Activated T-helper 1 cell treated with anti-CD3 and anti-CD28 coated beads, Interleukin-2, amount 50 U/mL, for 16 hours (primary cell): Measurements from ENCODE around the gene RNF31.

Experiments
- DNase-seq, 2 donors: peaks; one replicate each; pipeline ENCODE4 v3.0.0-alpha.2; 2020; ENCODE audit warnings: low read depth in 1 of 2, low spot score in 1 of 2

The RNF31 gene

DNA sequence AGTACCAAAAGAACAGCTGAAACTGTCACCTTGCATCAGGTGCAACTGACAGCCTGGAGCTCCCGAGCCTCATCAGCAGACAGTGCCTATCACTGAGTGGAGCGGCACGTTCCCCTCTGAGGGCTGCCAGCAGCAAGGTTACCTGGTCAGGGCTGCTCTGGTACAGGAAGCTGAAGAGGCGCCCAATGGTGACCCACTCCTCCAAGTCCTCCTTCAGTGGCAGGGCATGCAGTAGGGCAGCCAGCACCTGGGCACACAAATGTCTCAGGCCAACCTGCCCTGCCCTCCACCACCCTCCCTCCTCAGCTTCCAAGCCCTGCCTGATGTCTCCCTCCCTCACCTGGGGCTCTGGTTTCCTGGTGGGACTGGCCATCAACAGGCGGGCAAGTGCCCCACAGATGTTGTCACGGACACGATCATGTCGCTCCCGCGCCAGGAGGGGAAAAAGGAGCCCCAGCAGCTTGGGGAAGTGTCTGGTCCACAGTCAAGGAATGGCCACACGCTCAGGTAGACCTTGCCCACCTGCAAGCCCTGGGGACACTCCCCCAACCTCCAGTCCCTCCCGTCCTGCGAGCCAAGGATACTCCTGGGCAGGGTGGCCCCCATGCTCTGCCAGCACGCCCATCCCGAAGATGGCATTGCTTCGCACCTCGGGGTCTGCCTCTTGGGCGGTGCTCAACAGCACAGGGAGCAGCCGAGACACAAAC lies 34.2 kb downstream of the RNF31 start:
- no peak for DNase-seq

DNA sequence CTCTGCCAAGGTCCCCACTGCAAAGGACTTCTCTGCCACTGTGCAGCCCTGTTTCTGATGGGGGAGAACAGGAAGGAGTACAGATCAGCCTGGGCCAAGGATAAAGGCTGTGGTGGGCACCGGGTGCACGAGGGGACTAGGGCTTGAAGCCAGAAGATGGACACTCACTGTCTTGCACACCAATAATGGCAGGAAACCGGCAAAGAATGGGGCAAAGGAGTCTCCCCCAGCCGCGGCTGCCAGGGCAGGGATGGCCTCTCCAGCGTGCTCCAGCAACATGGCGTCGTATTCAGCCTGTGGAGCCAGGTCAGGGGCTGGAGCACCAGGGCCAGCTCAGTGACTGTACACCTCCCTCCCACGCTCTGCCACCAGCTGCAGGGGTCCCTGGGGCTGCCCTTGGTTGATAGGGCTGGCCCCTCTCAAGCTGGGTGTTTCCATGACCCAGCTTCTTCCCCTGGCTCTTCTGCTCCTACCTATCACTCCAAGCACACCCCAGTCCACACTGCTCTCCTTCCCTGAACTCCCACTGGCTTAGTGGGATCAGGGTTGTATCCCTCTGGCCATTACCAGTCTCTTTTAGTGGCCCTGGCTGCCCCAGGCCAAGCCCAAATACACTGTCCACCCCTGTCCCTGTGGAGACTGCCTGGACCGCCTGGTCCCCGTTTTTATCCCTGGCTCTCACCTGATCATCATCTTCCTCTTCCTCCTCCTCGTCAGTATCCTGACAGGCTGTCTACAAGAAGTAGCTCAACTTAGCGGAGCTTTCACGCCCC lies 35.0 kb downstream of the RNF31 start:
- no peak for DNase-seq

DNA sequence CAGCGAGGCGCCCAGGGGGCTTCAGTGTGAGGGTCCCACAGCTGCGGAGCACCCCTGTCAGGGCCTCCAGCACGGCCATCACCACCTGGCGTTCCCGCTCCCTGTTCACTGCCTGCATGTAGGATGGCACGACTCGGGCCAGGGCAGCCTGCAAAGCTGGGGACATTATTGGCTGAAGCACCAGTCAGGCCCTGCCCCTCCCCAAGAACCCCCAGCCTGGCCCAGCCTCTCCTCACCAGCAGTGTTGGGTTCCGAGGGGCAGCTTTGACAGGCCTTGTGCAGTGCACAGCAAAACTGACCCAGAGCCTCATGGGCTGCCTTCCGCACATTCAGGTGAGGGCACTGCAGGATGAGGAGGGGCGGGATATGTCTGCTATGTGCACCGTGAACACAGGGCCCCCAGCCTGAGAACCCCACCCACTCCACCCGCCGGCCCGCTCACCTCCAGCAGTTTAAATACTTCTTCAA lies 35.8 kb downstream of the RNF31 start:
- DNase-seq, result no peak

DNA sequence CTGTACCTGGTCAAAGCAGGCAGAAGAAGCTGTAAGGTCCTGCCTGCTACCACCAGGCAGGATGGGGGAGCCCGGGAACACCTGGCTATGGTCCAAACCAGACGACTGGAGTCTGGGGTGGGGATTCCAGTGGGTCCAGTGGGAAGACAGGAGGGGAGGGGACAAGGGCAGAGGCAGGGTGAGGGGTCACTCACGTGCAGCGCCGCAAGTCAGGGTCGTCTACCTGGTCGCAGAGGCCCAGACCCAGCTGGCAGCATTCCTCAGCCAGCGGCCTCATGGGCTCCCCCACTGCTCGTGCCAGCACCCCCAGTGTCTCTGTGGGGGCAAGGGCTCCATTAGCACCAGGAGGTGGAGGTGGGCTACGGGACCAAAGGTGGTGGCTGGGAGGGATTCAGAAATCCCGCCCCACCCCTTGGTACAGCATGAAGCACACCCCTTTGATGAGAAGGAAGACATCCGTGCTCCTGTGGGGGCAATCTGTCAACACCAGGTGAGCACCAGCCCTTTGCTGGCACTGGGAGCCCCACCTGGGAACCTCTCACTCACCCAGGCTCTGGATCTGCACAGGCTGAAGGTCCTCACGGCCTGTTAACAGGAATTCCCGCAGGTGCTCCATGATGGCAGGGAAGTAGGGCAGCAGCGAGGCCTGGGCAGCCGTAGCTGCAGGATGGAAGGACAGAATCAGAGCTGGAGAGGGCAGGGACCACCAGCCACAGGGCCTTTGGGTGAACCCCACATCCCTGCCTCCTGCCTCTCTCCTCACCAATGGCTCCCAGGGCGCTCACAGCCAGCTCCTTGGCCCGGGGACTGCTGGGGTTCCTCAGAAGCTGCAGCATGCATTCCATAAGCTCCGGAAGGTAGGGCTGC lies 37.0 kb downstream of the RNF31 start:
- DNase-seq, result no peak

DNA sequence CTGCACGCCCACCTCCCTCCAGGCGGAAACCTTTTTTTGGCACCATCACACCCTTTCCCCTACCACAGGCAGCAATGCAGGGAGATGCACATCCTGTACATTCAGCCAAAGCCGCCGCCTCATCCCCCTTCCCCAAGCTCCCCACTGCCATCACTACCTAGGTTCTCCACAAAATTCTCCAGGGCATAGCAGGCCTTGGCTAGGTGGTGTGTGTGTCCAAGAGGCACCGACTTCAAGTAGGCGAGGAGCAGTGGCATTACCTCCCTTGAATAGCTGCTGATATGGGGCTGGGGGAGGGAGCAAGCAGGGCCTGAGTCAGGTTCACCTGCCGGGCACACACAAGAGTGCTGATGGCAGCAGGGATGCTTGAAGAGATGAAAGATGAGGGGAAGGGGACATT lies 37.7 kb downstream of the RNF31 start:
- DNase-seq, result no peak

DNA sequence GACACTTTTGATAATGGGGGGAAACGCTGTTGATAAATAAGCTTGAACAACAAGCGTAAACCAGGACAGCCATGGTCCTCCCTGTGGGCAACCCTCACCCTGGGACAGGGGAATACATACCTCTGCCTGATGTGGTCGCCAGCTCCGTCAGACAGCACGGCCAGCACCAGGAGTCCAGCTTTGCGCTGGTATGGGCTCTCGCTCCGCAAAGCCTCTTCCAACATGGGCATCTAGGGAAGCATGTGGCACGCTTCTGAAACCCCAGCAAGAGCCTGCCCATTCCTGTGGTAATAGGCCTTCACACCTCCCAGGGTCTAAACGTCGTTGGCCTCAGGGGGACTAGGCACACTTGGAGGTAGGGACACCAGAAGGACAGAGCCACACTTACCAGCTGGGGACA lies 38.4 kb downstream of the RNF31 start:
- no peak for DNase-seq

DNA sequence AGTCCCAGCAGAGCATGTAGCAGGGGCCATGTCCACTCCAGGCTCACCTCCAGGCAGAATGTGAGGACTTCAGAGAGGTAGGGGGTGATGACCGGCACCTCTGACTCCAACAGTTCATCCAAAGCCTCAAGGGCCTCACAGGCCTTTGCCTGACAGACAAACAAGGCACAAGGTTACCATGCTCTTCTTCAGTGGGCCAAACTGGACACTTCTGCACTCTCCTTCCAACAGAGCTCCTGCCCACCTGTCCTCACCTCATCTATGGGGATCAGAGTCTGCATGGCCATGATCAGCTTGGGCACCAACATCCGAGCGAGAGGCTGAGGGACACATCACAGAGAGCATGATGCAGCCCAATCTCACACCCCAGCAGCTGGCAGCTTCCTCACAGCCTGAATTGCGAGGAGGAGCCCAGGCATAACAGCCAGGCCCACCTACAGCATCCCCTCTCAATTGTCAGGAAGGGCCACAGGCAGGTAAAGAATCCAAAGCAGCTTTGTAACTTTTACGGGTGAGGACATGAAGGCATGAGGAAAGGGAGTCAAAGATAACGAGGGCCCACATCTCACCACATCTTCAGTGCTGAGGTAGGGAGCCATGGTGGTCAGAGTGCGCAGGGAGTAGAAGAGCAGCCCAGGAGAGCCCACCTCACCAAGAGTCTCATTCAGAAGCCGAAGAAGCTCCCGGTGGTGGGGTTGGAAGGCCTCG lies 39.7 kb downstream of the RNF31 start:
- DNase-seq, result no peak

DNA sequence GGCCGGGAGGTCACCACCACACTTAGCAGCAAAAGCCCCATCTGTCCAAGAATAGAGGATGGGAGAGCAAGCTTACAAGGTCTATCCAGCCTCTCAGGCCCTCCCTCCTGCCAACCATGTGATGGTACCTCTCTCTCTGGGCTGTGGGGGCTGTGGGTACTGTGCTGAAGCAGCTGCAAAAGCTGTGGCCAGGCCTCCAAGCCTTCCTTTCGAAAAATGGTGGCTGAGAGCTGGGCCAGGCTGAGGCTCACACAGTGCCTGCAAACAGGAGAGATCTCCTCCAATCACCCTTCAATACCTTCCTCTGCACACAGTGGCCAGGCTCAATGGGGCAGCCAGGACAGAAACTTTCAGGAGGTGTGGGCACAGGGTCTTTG lies 40.2 kb downstream of the RNF31 start:
- DNase-seq, result no peak

DNA sequence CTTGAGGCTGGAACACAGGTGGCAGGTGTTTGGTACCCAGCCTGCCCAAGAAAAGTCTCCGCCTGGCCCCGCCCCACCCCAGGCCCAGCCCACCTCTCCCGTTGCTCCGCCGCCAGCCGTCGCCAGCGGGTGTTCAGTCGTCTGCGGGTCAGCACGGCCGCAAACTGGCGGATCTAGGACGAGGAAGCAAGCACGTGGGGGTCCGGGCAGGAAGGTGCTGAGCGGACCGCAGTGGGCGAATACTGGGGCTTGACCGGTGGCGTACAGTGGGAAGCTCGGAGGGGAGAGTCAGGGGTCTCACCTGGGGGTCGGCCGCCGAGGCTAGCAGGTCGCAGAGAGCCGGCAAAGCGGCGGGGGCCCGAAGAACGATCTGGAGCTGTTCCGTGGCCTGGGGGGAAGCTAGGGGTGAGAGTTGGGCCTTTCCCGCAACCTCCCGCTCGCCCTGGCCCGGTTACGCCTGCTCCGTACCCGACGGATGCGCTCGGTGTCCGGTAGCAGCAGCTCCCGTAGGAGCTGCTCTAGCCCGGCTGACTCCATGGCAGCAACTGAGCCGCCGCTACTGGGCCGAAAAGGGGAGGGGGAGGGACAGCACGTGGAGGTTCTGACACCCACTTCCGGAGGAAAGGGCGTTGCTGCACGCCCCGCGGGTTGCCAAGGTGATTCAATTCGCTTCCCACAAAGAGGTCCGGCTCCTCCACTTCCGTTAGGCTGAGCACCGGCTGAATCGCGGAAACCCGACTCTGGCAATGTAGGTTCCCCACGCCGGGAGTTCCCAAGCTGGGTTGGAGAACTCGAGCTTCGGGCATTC lies 41.2 kb downstream of the RNF31 start, which contains the start of gene IPO4:
Gene IPO4, minus strand, starts transcription at position 566 of the 808 bp plus-strand sequence. Its CDS starts 29 bp downstream, at position 537.
- DNase-seq, result peak; percentile 92

DNA sequence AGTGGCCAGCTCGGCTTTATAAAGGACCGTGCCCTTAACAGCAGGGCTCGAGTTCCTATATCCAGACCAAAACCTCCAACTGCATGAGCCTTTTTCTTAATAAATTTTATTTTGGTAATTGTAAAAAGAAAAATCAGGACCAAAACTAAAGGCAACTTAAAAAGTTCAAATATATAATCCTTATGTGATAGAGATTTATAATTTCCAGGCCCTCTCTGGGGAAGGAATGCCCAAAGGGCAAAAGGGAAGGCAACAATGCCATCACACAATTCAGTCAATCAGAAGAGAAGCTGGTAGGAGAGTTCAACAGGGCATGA lies 41.7 kb downstream of the RNF31 start:
- DNase-seq, result no peak

DNA sequence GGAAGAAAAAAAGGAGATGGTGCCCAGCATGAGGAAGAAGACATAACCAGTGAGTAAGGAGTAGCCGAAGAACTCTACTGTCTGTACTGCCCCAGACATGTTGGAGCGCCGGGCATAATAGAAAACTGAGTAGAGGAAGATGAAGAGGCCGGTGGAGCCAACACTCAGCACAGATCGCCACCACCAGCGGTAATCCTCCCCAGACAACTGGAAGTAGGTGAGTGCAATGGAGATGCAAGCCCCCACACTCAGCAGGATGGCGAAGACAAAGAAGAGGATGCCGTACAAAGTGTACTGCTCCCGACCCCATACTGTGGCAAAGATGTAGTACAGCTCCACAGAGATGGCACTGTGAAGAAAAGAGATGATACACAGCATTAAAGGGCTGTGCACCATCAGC lies 42.2 kb downstream of the RNF31 start:
- no peak for DNase-seq

DNA sequence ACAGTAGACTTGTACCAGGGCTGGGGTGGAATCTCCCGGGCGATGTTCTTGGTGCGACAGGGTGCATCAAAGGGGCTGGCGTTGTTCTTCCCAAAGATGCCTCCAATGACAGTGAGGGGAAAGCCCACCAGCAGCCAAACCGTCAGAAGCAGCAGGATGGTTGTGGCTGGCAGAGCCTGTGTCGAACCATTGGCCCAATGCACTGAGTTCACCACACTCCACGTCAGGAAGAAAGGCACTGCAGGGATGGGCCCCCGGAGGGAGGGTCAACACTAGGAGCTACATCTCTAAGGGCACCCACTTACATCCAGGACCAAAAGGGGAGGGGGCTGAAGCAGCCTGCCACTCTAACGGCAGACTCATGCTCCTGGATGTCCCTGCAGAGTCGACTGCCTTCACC lies 43.1 kb downstream of the RNF31 start:
- no peak for DNase-seq

DNA sequence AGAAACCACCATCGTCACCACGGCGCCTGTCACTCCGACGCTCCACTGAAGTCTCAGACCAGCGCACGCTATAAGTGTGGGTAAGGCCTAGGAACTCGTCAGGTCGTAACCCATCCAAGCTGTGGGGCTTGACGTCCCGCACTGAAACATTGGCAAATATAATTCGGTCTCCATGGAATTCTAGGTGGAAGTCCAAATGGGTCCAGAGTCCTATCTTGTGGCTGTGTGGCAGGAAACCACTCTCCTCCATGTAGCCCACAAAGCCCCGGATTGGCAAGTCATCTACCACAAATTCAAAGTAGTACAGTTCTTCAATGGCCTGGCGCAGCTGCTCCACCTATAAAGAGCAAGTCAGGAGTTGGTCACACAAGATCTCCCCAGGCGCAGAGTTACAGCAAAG lies 45.6 kb downstream of the RNF31 start:
- DNase-seq, result no peak

DNA sequence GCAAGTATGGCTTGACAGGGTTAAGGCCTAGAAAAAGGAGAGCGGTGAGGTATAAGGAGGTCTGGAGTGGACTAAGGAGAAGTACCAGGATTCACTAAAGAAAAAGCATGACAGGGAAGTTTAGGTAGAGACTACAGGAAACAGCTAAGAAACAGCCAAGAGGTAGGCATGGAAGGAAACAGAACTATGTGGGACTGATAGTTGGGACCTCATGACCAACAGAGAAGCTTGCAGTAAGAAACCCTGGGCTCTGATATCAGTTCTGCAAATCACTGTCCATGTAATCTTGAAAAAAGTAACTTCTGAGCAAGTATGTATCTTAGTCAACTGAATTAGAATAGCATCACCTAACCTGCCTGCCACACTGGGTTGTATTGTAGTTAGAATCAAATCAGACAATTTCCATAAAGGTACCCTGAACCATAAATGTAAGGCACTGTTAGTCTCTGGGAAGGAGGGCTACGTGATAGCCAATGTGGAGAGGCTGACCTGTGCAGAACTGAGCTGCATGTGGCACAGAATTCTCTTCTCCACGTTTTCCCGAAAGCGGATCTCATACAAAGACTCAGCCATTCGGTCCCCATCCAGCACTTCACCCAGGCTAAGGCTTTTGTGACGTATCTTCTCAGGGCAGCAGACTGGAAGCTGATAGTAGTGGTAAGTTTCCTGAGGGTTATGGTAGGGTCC lies 47.0 kb downstream of the RNF31 start:
- DNase-seq, result no peak

DNA sequence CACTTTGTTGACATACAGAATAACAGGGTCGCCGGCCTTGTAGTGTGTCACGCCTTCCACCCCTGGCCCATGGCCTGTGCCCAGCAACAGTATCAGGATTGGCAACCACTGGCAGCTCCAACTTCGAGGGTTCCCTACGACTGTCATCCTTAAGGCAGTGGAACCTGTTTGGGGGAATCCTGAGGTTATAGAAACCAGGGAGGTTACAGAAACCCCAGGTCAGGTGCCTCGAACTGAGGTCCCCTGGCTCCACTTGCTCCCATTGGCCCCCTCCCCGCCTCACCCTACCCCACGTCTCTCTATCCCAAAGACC lies 47.5 kb downstream of the RNF31 start:
- no peak for DNase-seq

DNA sequence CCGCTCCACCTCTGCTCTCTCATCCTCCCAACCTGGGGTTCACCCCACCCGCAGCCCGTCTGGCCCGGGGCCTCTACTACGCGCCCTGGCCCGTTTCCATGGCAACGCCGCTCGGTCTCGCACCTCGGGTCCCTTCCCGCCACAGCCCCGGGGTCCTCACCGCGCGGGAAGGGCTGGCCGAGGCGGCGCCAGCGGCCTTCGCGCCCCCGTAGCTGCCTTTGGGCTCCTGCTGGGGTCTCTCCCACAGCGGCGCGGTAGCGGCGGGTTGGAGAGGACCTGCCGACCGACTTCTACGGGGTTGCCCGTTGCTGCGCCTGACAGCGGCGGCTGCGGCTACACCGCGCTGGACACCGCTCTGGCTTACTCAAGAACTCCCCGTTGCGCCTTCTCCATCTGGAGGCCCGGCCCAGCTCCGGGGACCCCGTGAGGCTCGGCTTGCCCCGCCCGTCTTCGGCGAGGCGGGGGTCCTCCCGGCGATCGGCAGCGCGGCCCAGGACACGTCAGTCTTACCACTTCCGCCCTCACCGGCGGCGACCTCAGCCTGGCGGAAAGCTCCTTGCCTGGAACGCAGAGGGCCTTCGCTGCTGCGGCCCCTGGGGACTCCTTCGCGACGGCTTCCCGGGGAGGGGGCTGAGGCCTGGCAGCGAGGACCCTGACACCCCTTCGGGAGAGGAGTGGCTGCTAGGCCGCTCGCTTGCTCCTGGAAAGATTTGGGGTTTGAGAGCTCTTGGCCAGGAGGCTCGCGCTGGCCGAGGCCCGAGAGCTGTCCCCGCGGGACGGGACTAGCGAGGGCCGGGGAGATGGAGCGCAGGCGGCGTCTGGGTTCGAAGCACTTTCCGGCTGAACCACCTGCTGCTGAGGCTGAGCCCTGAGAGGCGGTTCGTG lies 48.1 kb downstream of the RNF31 start, which contains the start of gene TM9SF1:
Gene TM9SF1, minus strand, starts transcription at position 256 of the 885 bp plus-strand sequence. CDS start 422 bp downstream, outside the sequence.
- peak; percentile 73 to 78 for DNase-seq

DNA sequence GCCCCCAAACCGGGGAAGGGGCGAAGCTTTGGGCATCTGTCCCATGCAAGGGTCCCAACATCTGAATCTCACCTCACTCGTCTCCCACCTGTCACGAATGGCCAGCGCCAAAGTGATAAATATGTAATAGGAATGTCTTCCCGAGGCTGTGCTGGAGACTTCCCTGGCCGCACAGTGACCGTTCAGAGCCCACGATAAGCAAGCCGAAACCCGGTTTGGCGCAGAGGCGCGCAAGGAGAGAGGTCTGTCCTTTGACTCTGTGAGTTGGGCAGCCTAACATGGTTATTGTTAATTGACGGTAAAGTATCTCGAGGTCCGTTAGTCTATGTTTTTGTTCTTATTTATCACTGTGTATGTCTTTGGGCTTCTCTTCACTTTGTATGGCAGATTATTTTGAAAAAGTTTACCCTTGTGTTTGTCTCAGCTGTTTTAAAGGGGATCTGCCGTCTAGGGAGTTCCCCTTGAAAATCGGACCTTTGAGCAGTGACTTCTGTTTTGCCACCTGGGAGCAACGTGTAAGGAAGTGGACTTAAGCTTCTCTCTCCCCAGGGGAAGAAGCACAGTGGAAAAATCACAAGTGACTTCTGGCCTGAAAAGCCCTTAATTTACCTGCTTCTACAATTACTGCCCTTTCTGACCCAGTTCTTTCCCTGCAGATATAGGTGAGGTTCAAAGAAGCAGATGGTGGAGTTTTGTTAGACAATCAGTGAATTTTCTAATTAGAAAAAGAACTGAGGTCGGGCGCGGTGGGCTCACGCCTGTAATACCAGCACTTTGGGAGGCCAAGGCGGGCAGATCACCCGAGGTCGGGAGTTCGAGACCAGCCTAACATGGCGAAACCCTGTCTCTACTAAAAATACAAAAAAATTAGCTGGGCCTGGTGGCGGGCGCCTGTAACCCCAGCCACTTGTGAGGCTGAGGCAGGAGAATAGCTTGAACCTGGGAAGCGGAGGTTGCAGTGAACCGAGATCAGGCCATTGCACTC lies 49.1 kb downstream of the RNF31 start:
- DNase-seq, result no peak

DNA sequence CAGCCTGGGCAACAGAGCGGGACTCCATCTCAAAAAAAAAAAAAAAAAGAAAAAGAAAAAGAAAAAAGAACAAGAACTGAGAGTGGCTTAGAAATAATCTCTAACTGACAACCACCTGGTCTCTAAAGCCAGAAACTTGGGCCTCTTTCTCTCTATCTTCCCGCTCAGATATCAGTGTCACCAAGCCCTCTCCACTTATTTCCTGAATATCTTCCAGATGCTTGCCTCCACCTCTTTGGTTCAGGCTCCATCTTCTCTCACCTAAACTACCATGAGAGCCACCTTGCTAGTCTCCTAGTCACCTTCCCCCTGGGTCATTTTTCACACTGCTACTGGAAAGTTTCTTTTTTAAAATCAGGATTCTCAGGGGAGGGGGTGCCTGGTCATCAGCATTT lies 49.8 kb downstream of the RNF31 start:
- no peak for DNase-seq
